ENCODE measurements around the gene HK1.

DNA sequence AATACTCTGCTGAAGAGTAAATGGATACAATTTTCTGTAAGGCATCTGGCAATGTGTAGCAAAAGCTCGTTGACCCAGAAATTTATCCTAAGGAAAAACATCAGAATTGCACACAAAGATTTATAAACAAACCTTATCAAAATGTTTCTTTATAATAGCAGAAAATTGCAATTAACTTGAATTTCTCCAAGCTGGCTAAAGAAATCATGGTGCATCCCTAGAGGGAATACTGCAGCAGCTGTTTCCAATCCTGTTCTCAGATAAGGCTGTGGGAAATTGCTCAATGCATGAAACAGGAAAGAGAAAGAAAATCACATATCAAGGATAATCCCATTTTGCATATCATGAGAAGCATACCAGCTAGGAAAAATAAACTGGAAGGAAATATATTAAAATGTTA is 119.7 kb downstream of the HK1 start:
- TF ChIP-seq, protein P1, sequence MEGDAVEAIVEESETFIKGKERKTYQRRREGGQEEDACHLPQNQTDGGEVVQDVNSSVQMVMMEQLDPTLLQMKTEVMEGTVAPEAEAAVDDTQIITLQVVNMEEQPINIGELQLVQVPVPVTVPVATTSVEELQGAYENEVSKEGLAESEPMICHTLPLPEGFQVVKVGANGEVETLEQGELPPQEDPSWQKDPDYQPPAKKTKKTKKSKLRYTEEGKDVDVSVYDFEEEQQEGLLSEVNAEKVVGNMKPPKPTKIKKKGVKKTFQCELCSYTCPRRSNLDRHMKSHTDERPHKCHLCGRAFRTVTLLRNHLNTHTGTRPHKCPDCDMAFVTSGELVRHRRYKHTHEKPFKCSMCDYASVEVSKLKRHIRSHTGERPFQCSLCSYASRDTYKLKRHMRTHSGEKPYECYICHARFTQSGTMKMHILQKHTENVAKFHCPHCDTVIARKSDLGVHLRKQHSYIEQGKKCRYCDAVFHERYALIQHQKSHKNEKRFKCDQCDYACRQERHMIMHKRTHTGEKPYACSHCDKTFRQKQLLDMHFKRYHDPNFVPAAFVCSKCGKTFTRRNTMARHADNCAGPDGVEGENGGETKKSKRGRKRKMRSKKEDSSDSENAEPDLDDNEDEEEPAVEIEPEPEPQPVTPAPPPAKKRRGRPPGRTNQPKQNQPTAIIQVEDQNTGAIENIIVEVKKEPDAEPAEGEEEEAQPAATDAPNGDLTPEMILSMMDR (IDR thresholded peaks at IDR 0.05), result no peak
- no peak for TF ChIP-seq POLR2A (IDR thresholded peaks at IDR 0.05)
